PC-9 (cell line): ENCODE data around the gene FAIM2.

Source experiments
- CTCF ChIP-seq: fragments of 200-600 bp; sonication (generic); conservative IDR thresholded peaks from 2 replicates; pipeline ENCODE4 v1.6.1; 2017; ENCODE audit warnings: mixed run types, antibody characterized with exemption, mild to moderate bottlenecking, moderate library complexity
- EZH2 ChIP-seq: fragments of 200-600 bp; sonication (generic); IDR thresholded peaks from 2 replicates; pipeline ENCODE4 v1.8.0; 2017; ENCODE audit warnings: antibody characterized with exemption, low read depth

DNA sequence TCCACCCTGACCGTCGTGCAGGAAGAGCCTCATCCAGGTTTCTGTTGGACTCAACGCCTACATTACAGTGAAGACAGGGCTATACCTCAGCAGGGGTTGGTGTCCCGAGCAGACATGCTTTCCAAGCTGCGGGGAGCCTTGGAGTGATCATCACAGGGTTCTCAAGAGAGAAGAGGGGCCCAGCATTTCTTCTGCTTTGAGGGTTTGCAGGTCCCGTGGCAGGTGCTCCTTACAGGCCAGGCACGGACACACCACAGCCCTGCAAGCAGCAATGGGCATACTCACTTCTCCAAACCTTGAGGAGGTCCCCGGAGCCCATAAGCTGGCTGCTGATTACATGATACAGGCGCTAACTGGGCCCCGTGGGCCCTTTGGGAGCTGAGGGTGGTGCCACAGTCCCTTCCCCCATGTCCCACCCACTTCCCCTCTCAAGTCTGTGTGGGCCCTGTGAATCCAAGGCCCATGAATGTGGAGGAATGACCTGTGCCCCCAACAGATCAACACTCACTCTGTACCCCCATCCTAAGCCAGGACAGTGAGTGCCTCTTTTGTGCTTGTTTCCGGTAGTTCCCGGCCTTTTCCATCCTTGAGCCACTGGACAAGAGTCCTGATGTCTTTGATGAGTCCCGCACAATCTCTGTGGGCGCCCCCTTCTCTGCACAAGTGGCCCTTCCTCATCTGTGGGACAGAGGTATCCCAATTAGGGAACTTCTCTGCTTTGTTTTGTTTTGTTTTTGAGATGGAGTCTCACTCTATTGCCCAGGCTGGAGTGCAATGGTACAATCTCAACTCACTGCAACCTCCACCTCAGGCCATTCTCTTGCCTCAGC lies 47.9 kb upstream of the FAIM2 start:
- TF ChIP-seq EZH2 (no peak), CTCF (no peak)
